ENCODE results near the gene AKAP10.

GRCh38 chr17:19868079-19868395, 109.6 kb downstream of the AKAP10 start:
- no peak for TF ChIP-seq CTCF (IDR thresholded peaks at IDR 0.05; ENCODE audit: low read depth, low read length)
- no peak for TF ChIP-seq EZH2phosphoT487 (IDR thresholded peaks at IDR 0.05; ENCODE audit: low read depth)
